Measurements from ENCODE around the gene IFITM1. TPM values are rescaled to one million over a fixed set of nuclear protein-coding genes. Genes with fewer than 3 reads are reported as not detected.
"Not testable (repeated sequence)": the region's sequence is repeated elsewhere in the genome, so short reads cannot be mapped to it uniquely, and the experiment has no call there.

IFITM1 gene
- total RNA-seq, 2 experiments from 2014 or later = 296 to 304 TPM

- H3K4me1 Mint-ChIP-seq (ENCODE audit: low read depth) = peaks cover 46% of the 10 kb centered on the region
- H3K27ac Mint-ChIP-seq = peak overlapping the region; percentile 93
- DNase-seq = no peak
- CTCF ChIA-PET = interaction anchor here (1.0 to 6.4 kb wide), 15 partner anchors 9 to 212 kb away, joined by 3 to 51 read pairs (median 7); partner anchors contain the start of genes NLRP6 and PSMD13
- intact Hi-C loops (cut with micrococcal nuclease) = no loop called here
- POLR2A ChIA-PET = interaction anchor here (0.6 to 4.4 kb wide), 8 partner anchors 8 to 56 kb away, joined by 3 to 36 read pairs (median 3); partner anchors contain the start of genes IFITM1 and IFITM5
- no peak for ATAC-seq
- peak overlapping the region; percentile 92 for H3K4me3 Mint-ChIP-seq
- TF ChIP-seq CTCF (IDR thresholded peaks at IDR 0.05) = no peak
- H3K9me3 Mint-ChIP-seq = no peaks in the 10 kb centered on the region
- no peaks in the 10 kb centered on the region for H3K27me3 Mint-ChIP-seq
- peaks cover 20% of the 10 kb centered on the region for H3K36me3 Mint-ChIP-seq (ENCODE audit: low read depth)
These were observed 7.0 kb upstream of the IFITM1 start for GRCh38 chr11:306645-307371.

GRCh38 chr11:307766-308708 is 5.8 kb upstream of the IFITM1 start, which contains the start of gene IFITM2:
TSS of gene IFITM2 (plus strand) at chr11:307816. CDS start at chr11:308193, 377 bp downstream.
- ChIA-PET CTCF (interaction anchor here (1.1 to 6.4 kb wide), 6 partner anchors 9 to 57 kb away, joined by 3 to 51 read pairs (median 26); partner anchors contain the start of gene NLRP6), POLR2A (interaction anchor here (0.6 to 4.4 kb wide), 4 partner anchors 8 to 58 kb away, joined by 3 to 36 read pairs (median 4); partner anchors contain the start of genes IFITM1 and IFITM5)
- H3K27me3 Mint-ChIP-seq; H3K9me3 Mint-ChIP-seq; intact Hi-C loops (cut with micrococcal nuclease): not testable (repeated sequence)
- peaks cover 46% of the 10 kb centered on the region for H3K4me1 Mint-ChIP-seq (ENCODE audit: low read depth)
- peak within 1 kb of the TSS; percentile 93 for H3K27ac Mint-ChIP-seq
- H3K36me3 Mint-ChIP-seq (ENCODE audit: low read depth) = peaks cover 20% of the 10 kb centered on the region
- peak; percentile 84 for DNase-seq
- peak; percentile 55 for ATAC-seq
- peak within 1 kb of the TSS; percentile 92 for H3K4me3 Mint-ChIP-seq

GRCh38 chr11:308740-309665 is 4.8 kb upstream of the IFITM1 start:
- peaks cover 22% of the 10 kb centered on the region for H3K36me3 Mint-ChIP-seq (ENCODE audit: low read depth)
- peak overlapping the region; percentile 92 for H3K4me3 Mint-ChIP-seq
- ChIA-PET POLR2A (interaction anchor here (0.6 to 1.3 kb wide), 7 partner anchors 8 to 47 kb away, joined by 3 to 7 read pairs (median 3); no protein-coding TSS in a partner anchor), CTCF (interaction anchor here (1.1 to 6.4 kb wide), 6 partner anchors 10 to 102 kb away, joined by 4 to 44 read pairs (median 4); partner anchors contain the start of genes BET1L, IFITM5, NLRP6 and RIC8A)
- H3K27me3 Mint-ChIP-seq; H3K9me3 Mint-ChIP-seq; intact Hi-C loops (cut with micrococcal nuclease): not testable (repeated sequence)
- peaks cover 41% of the 10 kb centered on the region for H3K4me1 Mint-ChIP-seq (ENCODE audit: low read depth)
- ATAC-seq = peak; percentile 4
- peak overlapping the region; percentile 93 for H3K27ac Mint-ChIP-seq
- DNase-seq = peak; percentile 47

GRCh38 chr11:309979-310572 is 3.8 kb upstream of the IFITM1 start:
- Mint-ChIP-seq H3K4me1 (ENCODE audit: low read depth) (peaks cover 39% of the 10 kb centered on the region), H3K27ac (peak overlapping the region; percentile 93), H3K36me3 (ENCODE audit: low read depth) (peaks cover 32% of the 10 kb centered on the region), H3K4me3 (peak overlapping the region; percentile 92)
- not testable (repeated sequence) for ATAC-seq, H3K9me3 Mint-ChIP-seq, H3K27me3 Mint-ChIP-seq, DNase-seq
- intact Hi-C loops (cut with micrococcal nuclease) = loop anchor here (10.0 kb wide), 1 partner anchor 45 kb away; no protein-coding TSS in a partner anchor
- POLR2A ChIA-PET = interaction anchor here (0.9 to 1.3 kb wide), 4 partner anchors 8 to 30 kb away, joined by 3 to 7 read pairs (median 6); no protein-coding TSS in a partner anchor
- CTCF ChIA-PET = interaction anchor here (1.1 to 6.4 kb wide), 6 partner anchors 11 to 103 kb away, joined by 4 to 44 read pairs (median 4); partner anchors contain the start of genes BET1L, IFITM5, NLRP6 and RIC8A

- H3K4me3 Mint-ChIP-seq = peak overlapping the region; percentile 83
These were observed 2.7 kb upstream of the IFITM1 start for GRCh38 chr11:311013-311748.

More at GRCh38 chr11:311013-311748, 2.7 kb upstream of the IFITM1 start:
- CTCF ChIA-PET = interaction anchor here (1.7 kb wide), 1 partner anchor 60 kb away, joined by 13 read pairs; no protein-coding TSS in a partner anchor
- intact Hi-C loops (cut with micrococcal nuclease) = loop anchor here (10.0 kb wide), 1 partner anchor 46 kb away; no protein-coding TSS in a partner anchor
- Mint-ChIP-seq H3K4me1 (ENCODE audit: low read depth) (peaks cover 30% of the 10 kb centered on the region), H3K27ac (peak overlapping the region; percentile 91), H3K36me3 (ENCODE audit: low read depth) (peaks cover 38% of the 10 kb centered on the region)
- POLR2A ChIA-PET = interaction anchor here (0.8 to 2.6 kb wide), 10 partner anchors 9 to 138 kb away, joined by 3 to 18 read pairs (median 6); partner anchors contain the start of genes BET1L, PGGHG and RIC8A
- ATAC-seq (peak; percentile 22), DNase-seq (peak; percentile 42)
- not testable (repeated sequence) for H3K27me3 Mint-ChIP-seq, H3K9me3 Mint-ChIP-seq
